Activated naive CD4-positive, alpha-beta T cell treated with anti-CD3 and anti-CD28 coated beads, Interleukin-2, amount 50 U/mL, for 16 hours (primary cell): ENCODE measurements around the gene RSRC1.
"Not testable (repeated sequence)": the region's sequence is repeated elsewhere in the genome, so short reads cannot be mapped to it uniquely, and the experiment has no call there.

ENCODE experiments used
- DNase-seq: peaks from one replicate; pipeline ENCODE4 v3.0.0-alpha.2; 2020

RSRC1 gene

GRCh38 chr3:158408518-158408897 lies 298.6 kb downstream of the RSRC1 start:
- not testable (repeated sequence) for DNase-seq

DNA sequence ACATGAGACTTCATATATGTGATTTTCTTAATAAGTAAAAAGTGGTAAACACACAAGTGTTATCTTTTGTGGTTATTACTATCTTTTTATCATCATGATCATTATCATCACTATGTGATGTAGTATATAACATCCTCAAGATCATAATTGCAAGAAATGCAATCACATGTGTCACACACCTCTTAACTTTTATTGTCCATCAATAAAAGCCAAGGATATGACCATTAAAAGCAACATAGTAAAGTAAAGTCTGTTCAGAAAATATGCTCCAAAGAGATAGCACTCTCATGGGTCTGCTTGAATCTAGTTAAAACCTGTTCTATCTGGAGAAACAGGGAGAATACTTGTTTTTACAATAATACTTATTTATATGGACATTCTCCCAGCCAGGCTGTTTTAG lies 308.1 kb downstream of the RSRC1 start:
- no peak for DNase-seq

DNA sequence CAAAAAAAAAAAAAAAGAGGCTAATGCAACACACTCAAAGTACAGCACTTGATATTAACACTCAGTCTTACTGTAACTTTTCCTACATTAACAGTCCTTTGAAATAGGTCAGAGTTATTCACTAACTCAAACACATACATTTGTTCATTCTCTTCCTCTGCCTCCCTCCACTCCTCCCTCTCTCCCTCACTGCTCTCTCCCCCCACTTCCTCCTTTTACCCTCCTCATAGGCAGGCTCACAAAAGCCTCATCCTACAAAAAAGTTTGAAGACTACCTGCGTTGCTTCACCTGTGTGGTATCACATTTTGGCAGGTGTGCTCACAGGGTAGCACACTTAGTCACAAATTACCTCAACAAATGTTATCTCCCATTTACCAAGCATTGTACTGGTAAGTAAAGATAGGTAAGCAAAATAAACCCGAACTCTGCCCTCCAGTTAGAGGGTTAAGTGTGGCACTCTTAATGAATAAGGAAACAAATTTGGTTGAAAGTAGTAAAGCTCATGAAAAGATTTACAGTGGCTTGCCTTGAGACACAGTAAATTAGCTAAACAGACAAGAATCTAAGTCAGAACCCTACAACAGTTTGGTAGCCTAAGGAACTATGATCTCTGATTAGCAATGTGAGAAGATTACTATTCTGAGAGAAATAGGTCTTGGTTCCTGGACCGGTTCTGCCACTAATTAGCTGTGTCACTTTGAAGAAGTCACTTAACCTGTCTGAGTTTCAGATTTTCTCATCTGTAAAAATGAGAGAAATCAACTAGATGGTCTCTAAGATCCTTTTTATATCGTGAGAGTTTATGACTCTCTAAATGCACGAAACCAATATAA lies 310.1 kb downstream of the RSRC1 start:
- DNase-seq, result no peak

DNA sequence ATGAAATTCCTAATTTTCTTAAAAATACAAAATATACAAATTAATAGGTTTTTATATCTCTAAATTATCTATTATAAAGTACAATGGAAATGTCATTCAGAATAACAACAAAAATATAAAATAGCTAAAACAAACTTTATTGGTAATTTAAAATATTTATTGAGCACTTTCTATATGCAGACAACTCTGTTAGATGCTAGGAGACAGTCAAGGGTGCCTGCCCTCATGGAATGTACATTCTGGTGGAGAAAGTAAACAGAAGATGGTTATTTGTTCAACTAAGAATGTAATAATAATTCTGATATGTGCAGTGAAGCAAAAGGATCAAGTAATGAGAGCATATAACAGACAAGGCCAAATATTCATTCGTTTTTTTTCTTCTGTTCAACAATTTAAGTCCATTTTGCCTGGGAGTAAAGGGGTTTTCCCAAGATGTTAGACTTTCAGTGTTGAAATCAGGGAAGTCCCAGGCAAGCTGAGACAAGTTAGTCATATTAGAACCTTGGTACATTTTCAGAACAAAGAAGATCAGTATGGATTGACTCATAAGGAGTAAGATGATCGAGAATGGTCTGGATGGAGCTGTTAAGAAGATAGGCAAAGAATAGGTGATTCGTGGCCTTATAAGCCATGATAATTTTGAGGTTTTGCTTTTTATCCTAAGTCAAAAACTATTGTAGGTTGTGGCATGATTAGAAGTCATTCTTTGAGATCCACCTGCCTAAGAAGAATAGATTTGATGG lies 310.9 kb downstream of the RSRC1 start:
- DNase-seq, result no peak

DNA sequence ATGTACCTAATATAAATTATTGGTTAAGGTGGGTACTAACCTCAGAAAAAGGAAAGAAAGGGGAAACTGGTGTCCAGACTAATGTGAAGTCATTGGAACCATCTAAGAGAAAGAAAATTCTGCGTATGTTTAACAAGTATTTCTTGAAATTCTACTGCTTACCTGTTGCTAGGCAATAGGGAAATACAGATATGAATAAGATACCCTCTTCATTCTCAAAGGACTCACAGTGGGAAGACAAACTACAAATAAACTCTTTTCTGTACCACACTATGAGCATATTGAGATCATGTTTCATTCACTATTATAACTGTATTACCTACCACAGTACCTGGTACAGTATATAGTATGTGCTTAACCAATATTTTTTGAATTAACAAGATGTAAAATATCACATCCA lies 320.6 kb downstream of the RSRC1 start:
- DNase-seq, result no peak

DNA sequence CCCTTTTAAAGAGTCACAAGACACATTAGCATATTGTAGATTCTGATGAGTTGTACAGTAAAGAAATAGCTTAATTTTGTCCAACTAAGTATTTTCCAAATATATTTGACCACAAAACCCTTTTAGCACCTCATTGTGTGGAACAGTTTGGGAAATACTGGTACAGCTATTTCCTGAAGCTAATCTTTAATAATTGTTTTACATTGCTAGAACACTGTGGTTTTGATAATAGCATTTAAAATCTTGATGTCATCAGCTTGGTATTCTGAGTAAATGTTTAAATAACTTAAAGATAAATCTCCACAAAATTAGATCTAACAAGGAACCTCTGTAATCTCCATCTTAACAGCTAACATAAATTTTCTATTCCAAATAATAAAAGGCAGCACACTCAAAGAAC lies 321.1 kb downstream of the RSRC1 start:
- DNase-seq, result no peak

- no peak for DNase-seq
Measured at GRCh38 chr3:158431829-158432228, 321.9 kb downstream of the RSRC1 start.

GRCh38 chr3:158434412-158435038 lies 324.6 kb downstream of the RSRC1 start:
- DNase-seq, result peak; percentile 29

- DNase-seq, result no peak
Measured at GRCh38 chr3:158443632-158444031, 333.7 kb downstream of the RSRC1 start.

DNA sequence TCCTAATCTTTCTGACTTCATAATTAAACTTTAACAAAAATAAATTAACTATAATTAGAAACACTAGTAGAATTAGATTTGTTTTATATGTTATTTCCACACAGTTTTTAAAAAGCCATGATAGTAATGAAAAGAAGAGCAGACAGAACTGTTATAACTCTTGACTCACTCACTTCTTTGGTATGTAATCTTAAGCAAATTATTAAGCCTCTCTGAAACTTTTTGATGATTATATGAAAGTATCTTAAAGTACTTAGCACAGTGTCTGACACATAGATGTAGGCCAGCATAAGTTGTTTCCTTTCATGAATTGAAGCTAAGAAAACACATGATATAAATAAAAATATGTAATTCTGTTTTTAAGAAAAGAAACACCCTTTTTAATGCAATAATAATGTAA lies 337.5 kb downstream of the RSRC1 start:
- no peak for DNase-seq

- DNase-seq, result no peak
Measured at GRCh38 chr3:158451405-158452055, 341.6 kb downstream of the RSRC1 start.

GRCh38 chr3:158452334-158452733 lies 342.4 kb downstream of the RSRC1 start:
- no peak for DNase-seq

DNA sequence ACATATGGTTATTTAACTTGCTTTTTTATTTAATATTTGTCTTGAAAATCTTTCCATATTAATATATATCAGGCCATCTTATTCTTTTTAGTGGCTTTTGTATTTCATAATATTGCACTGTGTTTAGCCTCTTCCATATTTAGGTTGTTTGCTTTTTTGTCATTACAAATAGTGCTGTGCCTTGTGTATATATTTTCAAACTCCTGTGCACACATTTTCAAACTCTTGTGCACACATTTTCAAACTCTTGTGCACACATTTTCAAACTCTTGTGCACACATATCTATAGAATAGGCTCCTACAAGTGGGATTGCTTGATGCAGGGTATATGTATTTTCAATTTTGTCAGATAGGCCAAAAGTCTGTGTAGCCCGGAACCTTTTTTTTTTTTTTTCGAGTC lies 343.1 kb downstream of the RSRC1 start:
- no peak for DNase-seq

DNA sequence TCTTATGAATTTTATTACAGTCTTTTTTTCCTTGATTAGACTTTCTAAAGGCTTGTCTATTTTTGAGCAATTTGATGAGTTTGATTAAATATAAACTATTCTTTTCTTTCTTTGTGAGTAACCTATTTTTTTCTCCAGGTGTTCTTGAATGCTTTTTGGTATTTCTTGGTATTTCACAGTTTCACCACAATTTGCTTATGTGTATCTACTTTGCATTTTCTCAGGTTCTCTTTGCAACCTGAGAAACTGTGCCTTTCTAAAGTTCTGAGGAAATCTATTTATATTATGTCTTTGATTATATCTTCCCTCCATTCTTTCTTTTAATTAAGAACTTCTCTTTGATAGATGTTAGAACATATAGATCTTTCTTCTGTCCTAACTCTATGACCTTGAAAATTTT lies 344.0 kb downstream of the RSRC1 start:
- no peak for DNase-seq

DNA sequence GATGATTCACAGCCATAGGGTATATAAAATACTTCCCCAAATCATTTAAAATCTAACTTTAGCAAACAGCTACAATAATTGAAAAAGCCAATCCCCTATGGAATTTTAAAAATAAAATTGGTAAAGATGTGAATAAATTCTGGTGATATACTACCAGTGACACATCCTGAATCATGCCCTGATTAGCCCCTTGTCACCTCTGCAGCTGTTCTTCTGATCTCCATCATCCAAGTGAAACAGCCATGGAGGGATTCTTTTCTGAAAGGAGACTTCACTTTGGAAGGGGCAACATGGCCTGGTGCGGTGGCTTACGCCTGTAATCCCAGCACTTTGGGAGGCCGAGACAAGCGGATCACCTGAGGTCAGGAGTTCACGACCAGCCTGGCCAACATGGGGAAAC lies 345.5 kb downstream of the RSRC1 start:
- DNase-seq, result no peak

GRCh38 chr3:158456114-158456513 lies 346.2 kb downstream of the RSRC1 start:
- DNase-seq, result no peak

- no peak for DNase-seq
Measured at GRCh38 chr3:158458464-158458863, 348.6 kb downstream of the RSRC1 start.

DNA sequence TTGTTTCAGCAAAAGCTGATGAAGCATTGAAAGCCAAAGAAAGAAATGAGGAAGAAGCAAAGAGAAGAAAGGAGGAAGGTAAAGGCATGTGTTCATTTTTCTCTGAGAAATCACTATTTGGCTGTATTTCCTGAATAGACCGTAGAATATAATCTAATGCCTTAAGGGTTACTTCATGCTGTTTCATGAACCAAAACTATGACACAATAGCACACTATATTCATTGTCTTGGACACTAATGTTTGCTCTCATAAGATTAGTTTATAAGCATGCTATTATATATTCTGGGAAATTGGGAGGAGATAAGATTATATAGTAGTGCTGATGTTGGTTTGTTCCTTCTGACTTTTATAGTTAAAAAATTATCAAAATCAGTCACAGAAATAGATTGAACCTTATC lies 351.0 kb downstream of the RSRC1 start:
- no peak for DNase-seq

GRCh38 chr3:158463556-158463955 lies 353.7 kb downstream of the RSRC1 start:
- no peak for DNase-seq

GRCh38 chr3:158465074-158465473 lies 355.2 kb downstream of the RSRC1 start:
- no peak for DNase-seq

GRCh38 chr3:158470944-158471638 lies 361.2 kb downstream of the RSRC1 start:
- no peak for DNase-seq

DNA sequence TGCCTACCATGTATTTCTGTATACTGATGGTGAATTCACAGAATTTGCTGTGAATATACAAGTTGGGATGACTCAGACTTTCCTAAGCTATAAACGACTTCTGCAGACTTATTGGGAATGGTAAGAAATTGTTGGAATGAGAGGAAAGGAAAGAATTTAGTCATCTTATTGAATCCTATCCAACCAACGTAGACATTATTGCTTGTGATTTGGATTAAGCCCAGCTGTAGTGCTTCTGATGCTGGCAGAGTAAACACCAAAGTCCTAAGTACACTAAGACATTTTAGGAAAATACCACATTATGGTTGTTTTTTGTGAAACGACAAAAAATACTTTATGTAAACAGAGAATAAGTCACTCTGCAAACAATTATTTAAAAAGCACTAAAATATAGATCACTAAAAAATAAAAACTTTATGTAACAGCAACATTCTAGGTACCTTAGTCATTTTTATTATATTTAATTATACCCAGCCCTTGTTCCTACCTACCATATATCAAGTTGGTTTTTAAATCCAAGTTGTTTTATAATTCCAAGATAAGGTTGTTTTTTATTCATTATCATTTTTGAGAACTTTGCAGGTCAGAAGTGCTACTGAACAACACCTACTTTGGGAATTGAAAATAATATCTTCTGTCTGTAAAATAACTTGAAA lies 361.9 kb downstream of the RSRC1 start:
- DNase-seq, result no peak
